ENCODE results near the gene PFKP.

GRCh38 chr10:3030765-3031164 lies 36.6 kb upstream of the PFKP start:
- no peak for TF ChIP-seq CTCF (IDR thresholded peaks at IDR 0.05)
- TF ChIP-seq POLR2A (IDR thresholded peaks at IDR 0.05): no peak

Data from lower leg skin (tissue), 3 donors.